ENCODE results near the gene TRIM14.

Gene TRIM14

DNA sequence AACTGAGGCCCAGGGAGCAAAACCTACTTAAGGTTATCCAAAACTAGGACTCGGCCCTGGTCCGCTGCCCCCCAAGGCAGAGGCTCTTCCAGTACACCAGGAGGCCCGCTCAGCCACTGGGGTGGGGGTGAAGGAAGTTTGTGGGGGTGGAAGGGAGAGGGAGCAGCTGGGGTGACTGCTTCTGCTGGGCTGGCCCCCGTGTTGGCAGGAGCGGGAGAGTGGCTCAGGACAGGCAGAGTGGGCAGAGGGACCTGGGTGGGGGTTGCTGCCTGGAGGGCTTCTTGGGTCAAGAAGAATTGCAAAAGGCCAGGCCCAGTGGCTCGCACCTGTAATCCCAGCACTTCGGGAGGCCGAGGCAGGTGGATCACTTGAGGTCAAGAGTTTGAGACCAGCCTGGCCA, 8.2 kb upstream of the TRIM14 start:
- H3K27ac ChIP-seq (ENCODE audit: extremely low read depth, low read depth, low read length): no peak overlapping the region
- POLR2A ChIA-PET: no interaction called here
- H3K4me1 ChIP-seq (ENCODE audit: control insufficient read depth, insufficient read depth, low read length): no peaks in the 10 kb centered on the region
- TF ChIP-seq ZNF785 (tag by site-specific recombination; IDR thresholded peaks at IDR 0.05): no peak
- TF ChIP-seq ZNF155 (tag by site-specific recombination; IDR thresholded peaks at IDR 0.05): no peak
- no peak for TF ChIP-seq ZNF23 (tag by site-specific recombination; IDR thresholded peaks at IDR 0.05; ENCODE audit: borderline replicate concordance)
- no peak for TF ChIP-seq ZBTB1 (tag by site-specific recombination; IDR thresholded peaks at IDR 0.05)
- no peak for TF ChIP-seq ZBTB48 (tag by site-specific recombination; IDR thresholded peaks at IDR 0.05)
- no peak for TF ChIP-seq ZNF596 (tag by site-specific recombination; IDR thresholded peaks at IDR 0.05)
- TF ChIP-seq ZNF707 (tag by site-specific recombination; IDR thresholded peaks at IDR 0.05): no peak
- no peak for TF ChIP-seq ZNF510 (tag by site-specific recombination; IDR thresholded peaks at IDR 0.05; ENCODE audit: insufficient replicate concordance)
- no peak for TF ChIP-seq YY2 (tag by site-specific recombination; IDR thresholded peaks at IDR 0.05)
- no peak for TF ChIP-seq ZNF521 (tag by site-specific recombination; IDR thresholded peaks at IDR 0.05)
- TF ChIP-seq, protein P1, sequence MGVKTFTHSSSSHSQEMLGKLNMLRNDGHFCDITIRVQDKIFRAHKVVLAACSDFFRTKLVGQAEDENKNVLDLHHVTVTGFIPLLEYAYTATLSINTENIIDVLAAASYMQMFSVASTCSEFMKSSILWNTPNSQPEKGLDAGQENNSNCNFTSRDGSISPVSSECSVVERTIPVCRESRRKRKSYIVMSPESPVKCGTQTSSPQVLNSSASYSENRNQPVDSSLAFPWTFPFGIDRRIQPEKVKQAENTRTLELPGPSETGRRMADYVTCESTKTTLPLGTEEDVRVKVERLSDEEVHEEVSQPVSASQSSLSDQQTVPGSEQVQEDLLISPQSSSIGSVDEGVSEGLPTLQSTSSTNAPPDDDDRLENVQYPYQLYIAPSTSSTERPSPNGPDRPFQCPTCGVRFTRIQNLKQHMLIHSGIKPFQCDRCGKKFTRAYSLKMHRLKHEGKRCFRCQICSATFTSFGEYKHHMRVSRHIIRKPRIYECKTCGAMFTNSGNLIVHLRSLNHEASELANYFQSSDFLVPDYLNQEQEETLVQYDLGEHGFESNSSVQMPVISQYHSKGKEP (tag by site-specific recombination; IDR thresholded peaks at IDR 0.05): no peak
- TF ChIP-seq ZNF132 (tag by site-specific recombination; IDR thresholded peaks at IDR 0.05; ENCODE audit: borderline replicate concordance): no peak
- no peak for TF ChIP-seq GFI1B (tag by site-specific recombination; IDR thresholded peaks at IDR 0.05)
- TF ChIP-seq ZNF654 (tag by site-specific recombination; IDR thresholded peaks at IDR 0.05; ENCODE audit: low read depth): no peak
- TF ChIP-seq SP2 (tag by site-specific recombination; IDR thresholded peaks at IDR 0.05): no peak
- no peak for TF ChIP-seq ZBTB20 (tag by site-specific recombination; IDR thresholded peaks at IDR 0.05)
- no peak for TF ChIP-seq KLF7 (tag by site-specific recombination; IDR thresholded peaks at IDR 0.05; ENCODE audit: borderline replicate concordance)
- no peak for TF ChIP-seq RBAK (tag by site-specific recombination; IDR thresholded peaks at IDR 0.05)
- TF ChIP-seq, protein P2, sequence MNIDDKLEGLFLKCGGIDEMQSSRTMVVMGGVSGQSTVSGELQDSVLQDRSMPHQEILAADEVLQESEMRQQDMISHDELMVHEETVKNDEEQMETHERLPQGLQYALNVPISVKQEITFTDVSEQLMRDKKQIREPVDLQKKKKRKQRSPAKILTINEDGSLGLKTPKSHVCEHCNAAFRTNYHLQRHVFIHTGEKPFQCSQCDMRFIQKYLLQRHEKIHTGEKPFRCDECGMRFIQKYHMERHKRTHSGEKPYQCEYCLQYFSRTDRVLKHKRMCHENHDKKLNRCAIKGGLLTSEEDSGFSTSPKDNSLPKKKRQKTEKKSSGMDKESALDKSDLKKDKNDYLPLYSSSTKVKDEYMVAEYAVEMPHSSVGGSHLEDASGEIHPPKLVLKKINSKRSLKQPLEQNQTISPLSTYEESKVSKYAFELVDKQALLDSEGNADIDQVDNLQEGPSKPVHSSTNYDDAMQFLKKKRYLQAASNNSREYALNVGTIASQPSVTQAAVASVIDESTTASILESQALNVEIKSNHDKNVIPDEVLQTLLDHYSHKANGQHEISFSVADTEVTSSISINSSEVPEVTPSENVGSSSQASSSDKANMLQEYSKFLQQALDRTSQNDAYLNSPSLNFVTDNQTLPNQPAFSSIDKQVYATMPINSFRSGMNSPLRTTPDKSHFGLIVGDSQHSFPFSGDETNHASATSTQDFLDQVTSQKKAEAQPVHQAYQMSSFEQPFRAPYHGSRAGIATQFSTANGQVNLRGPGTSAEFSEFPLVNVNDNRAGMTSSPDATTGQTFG (tag by site-specific recombination; IDR thresholded peaks at IDR 0.05; ENCODE audit: borderline replicate concordance): no peak
- H3K9me3 ChIP-seq (ENCODE audit: control insufficient read depth, insufficient read depth, low read depth, low read length): no peaks in the 10 kb centered on the region
- H3K36me3 ChIP-seq (ENCODE audit: control insufficient read depth in 2 of 2, insufficient read depth in 1 of 2, low read length in 2 of 2): peaks cover 0 to 16% of the 10 kb centered on the region in 2 experiments; a peak in 1 of 3 replicates
- CTCF ChIA-PET: no interaction called here
- no peak overlapping the region for H3K4me3 ChIP-seq (ENCODE audit: low read depth, low read length)

DNA sequence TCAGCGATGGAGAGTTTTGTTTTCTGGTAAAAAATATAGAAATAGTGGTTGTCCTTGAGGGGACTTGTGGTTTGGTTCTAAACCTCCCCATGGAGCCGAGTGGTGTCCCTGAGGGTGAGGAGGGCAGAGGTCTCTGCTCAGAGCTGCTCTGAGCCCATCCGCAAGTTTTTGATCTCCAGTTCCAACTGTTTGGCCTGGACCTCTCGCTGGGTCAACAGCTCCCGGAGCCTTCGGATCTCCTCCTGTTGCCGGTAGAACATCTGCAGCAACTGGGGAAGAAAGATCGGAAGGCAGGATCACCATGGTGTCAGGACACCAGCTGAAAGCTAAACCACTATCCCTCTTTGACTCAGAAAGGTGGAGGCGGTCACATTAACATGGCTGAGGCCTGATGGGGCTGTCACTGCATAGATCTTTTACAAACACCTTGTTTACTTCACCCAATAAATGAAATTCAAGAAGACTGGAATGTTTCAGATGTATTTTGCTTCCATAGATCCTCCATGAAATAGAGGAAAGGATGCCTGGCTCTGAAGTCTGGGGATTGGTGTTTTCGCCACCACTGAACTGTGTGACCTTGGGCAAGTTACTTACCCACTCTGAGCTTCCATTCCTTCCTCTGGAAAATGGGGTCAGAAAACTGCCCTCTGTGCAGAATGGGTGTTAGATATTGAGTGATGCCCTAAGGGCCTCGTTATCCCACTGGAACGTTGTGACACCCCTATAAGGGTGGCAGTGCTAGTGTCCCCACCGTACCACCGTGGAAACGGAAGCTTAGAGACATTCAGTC, 5.8 kb upstream of the TRIM14 start:
- H3K27ac ChIP-seq (ENCODE audit: extremely low read depth, low read depth, low read length): no peak overlapping the region
- H3K4me3 ChIP-seq (ENCODE audit: low read depth, low read length): no peak overlapping the region
- no peaks in the 10 kb centered on the region for H3K9me3 ChIP-seq (ENCODE audit: control insufficient read depth, insufficient read depth, low read depth, low read length)
- no peaks in the 10 kb centered on the region for H3K4me1 ChIP-seq (ENCODE audit: control insufficient read depth, insufficient read depth, low read length)
- ChIA-PET POLR2A (no interaction called here), CTCF (no interaction called here)
- H3K36me3 ChIP-seq (ENCODE audit: control insufficient read depth in 2 of 2, insufficient read depth in 1 of 2, low read length in 2 of 2): peaks cover 0 to 16% of the 10 kb centered on the region in 2 experiments; a peak in 1 of 3 replicates
- TF ChIP-seq ZNF239 (tag by site-specific recombination; IDR thresholded peaks at IDR 0.05): no peak
- TF ChIP-seq ZNF670 (tag by site-specific recombination; IDR thresholded peaks at IDR 0.05; ENCODE audit: low read depth): no peak
- TF ChIP-seq, protein P3, sequence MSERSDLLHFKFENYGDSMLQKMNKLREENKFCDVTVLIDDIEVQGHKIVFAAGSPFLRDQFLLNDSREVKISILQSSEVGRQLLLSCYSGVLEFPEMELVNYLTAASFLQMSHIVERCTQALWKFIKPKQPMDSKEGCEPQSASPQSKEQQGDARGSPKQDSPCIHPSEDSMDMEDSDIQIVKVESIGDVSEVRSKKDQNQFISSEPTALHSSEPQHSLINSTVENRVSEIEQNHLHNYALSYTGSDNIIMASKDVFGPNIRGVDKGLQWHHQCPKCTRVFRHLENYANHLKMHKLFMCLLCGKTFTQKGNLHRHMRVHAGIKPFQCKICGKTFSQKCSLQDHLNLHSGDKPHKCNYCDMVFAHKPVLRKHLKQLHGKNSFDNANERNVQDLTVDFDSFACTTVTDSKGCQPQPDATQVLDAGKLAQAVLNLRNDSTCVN (tag by site-specific recombination; optimal IDR thresholded peaks at IDR 0.05): no peak
- TF ChIP-seq ZNF76 (tag by site-specific recombination; IDR thresholded peaks at IDR 0.05; ENCODE audit: borderline replicate concordance, low read depth): no peak
- no peak for TF ChIP-seq ZNF366 (tag by site-specific recombination; conservative IDR thresholded peaks at IDR 0.05)
- TF ChIP-seq, protein P4, sequence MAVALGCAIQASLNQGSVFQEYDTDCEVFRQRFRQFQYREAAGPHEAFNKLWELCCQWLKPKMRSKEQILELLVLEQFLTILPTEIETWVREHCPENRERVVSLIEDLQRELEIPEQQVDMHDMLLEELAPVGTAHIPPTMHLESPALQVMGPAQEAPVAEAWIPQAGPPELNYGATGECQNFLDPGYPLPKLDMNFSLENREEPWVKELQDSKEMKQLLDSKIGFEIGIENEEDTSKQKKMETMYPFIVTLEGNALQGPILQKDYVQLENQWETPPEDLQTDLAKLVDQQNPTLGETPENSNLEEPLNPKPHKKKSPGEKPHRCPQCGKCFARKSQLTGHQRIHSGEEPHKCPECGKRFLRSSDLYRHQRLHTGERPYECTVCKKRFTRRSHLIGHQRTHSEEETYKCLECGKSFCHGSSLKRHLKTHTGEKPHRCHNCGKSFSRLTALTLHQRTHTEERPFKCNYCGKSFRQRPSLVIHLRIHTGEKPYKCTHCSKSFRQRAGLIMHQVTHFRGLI (tag by site-specific recombination; IDR thresholded peaks at IDR 0.05): no peak
- no peak for TF ChIP-seq ZNF654 (tag by site-specific recombination; IDR thresholded peaks at IDR 0.05; ENCODE audit: low read depth)
- TF ChIP-seq WT1 (tag by site-specific recombination; IDR thresholded peaks at IDR 0.05): no peak
- TF ChIP-seq BCL11A (tag by site-specific recombination; IDR thresholded peaks at IDR 0.05; ENCODE audit: low read depth): no peak
- no peak for TF ChIP-seq ZNF843 (tag by site-specific recombination; IDR thresholded peaks at IDR 0.05)
